OCI-M1 (cell line): ENCODE measurements around the gene ARFGEF3.
A peak's percentile ranks its signal among the peaks of the same experiment; 100 is the strongest.

Experiments used
- DNase-seq: peaks from one replicate; lab custom pipeline; 2025; lab: John Stamatoyannopoulos, UW

ARFGEF3 gene

GRCh38 chr6:138308731-138309110 lies 147.0 kb downstream of the ARFGEF3 start:
- no peak for DNase-seq

GRCh38 chr6:138309695-138310094 lies 148.0 kb downstream of the ARFGEF3 start:
- DNase-seq: no peak

GRCh38 chr6:138310294-138310693 lies 148.6 kb downstream of the ARFGEF3 start:
- DNase-seq: no peak

GRCh38 chr6:138310821-138311220 lies 149.1 kb downstream of the ARFGEF3 start:
- no peak for DNase-seq

GRCh38 chr6:138311268-138311667 lies 149.5 kb downstream of the ARFGEF3 start:
- no peak for DNase-seq

GRCh38 chr6:138318741-138319375 lies 157.1 kb downstream of the ARFGEF3 start:
- DNase-seq: no peak

GRCh38 chr6:138321934-138322333 lies 160.2 kb downstream of the ARFGEF3 start:
- DNase-seq: no peak

- DNase-seq: no peak
These were observed 162.1 kb downstream of the ARFGEF3 start for GRCh38 chr6:138323821-138324220.

- no peak for DNase-seq
These were observed 166.5 kb downstream of the ARFGEF3 start for GRCh38 chr6:138328210-138328609.

GRCh38 chr6:138330763-138331162 lies 169.0 kb downstream of the ARFGEF3 start:
- no peak for DNase-seq

GRCh38 chr6:138331444-138331843 lies 169.7 kb downstream of the ARFGEF3 start:
- DNase-seq: no peak

- no peak for DNase-seq
These were observed 170.2 kb downstream of the ARFGEF3 start for GRCh38 chr6:138331984-138332383.

- no peak for DNase-seq
These were observed 172.3 kb downstream of the ARFGEF3 start for GRCh38 chr6:138334000-138334399.

- no peak for DNase-seq
These were observed 173.2 kb downstream of the ARFGEF3 start for GRCh38 chr6:138334963-138335362.

GRCh38 chr6:138336221-138336620 lies 174.5 kb downstream of the ARFGEF3 start:
- peak; percentile 79 for DNase-seq

GRCh38 chr6:138337076-138337475 lies 175.3 kb downstream of the ARFGEF3 start:
- peak; percentile 32 for DNase-seq

- no peak for DNase-seq
These were observed 177.3 kb downstream of the ARFGEF3 start for GRCh38 chr6:138339024-138339423.

GRCh38 chr6:138341176-138341575 lies 179.4 kb downstream of the ARFGEF3 start:
- DNase-seq: no peak

- DNase-seq: no peak
These were observed 181.4 kb downstream of the ARFGEF3 start for GRCh38 chr6:138343112-138343511.

GRCh38 chr6:138345565-138346285 lies 184.0 kb downstream of the ARFGEF3 start:
- no peak for DNase-seq

- DNase-seq: no peak
These were observed 184.8 kb downstream of the ARFGEF3 start for GRCh38 chr6:138346302-138347195.

- DNase-seq: no peak
These were observed 186.1 kb downstream of the ARFGEF3 start for GRCh38 chr6:138347864-138348263.

GRCh38 chr6:138349891-138350290 lies 188.2 kb downstream of the ARFGEF3 start:
- DNase-seq: no peak
